Left ventricle myocardium superior (tissue), 1 donor: ENCODE measurements around the gene CFAP97D2. TPM values are rescaled to one million over a fixed set of nuclear protein-coding genes. Genes with fewer than 3 reads are reported as not detected.
"Not testable (repeated sequence)": the region's sequence is repeated elsewhere in the genome, so short reads cannot be mapped to it uniquely, and the experiment has no call there.

Experiments
- ATAC-seq: fragments of 200-7000 bp; cut with Tn5 transposase; one replicate; pipeline ENCODE4 v1.9.1; 2020; ENCODE audit warnings: mild to moderate bottlenecking, moderate library complexity
- DNase-seq: peaks from one replicate; pipeline ENCODE4 v3.0.0-alpha.2; 2020
- intact Hi-C: fragments of 100-400 bp; cut with micrococcal nuclease; formaldehyde crosslinking; loops from one replicate; pipeline ENCODE4 v1.11.0; 2022
- total RNA-seq: library from RNA; stranded (reverse); fragmentation: NEBNext Ultra II Directional; extraction: Animal tissue kit (Norgen Biotek cat#: 25700); gene quantifications from one replicate; pipeline ENCODE4 v1.2.1, GENCODE V29; 2021
- donor health status: DM: no; HTN: yes; CAD: no; lungs with severe emphysema.

CFAP97D2 gene
- total RNA-seq, 1 donor from 2014 or later, result not detected

GRCh38 chr13:114155320-114155719, 23.7 kb upstream of the CFAP97D2 start:
- DNase-seq, result no peak
- intact Hi-C loops, result no loop called here
- ATAC-seq, result no peak

GRCh38 chr13:114155926-114156883, 22.9 kb upstream of the CFAP97D2 start:
- no peak for DNase-seq
- ATAC-seq, result no peak
- intact Hi-C loops, result no loop called here

DNA sequence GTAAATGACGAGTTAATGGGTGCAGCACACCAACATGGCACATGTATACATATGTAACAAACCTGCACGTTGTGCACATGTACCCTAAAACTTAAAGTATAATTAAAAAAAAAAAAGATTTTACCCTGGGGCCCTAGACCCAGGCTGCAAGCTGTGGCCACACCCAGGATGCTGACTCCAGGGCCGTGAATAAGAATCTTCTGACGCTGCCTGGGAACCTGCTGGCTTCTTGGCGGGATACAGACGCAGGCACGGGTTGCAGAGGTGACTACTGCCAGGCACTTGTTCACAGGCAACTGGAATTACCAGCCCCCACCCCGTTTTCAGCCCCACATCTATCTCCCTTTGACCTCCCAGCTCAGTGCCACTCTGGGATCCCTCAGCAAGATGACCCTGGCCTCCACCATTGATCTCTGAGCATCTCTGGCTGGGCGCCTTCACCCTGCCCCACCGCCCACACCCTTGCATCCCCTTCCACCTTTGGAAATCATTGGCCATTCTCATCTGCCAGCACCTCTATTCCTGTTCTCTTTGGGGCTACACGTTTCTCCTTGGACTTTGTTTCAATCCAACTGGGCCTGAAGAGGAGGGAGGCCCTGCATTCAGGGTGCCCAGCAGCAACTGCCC, 21.1 kb upstream of the CFAP97D2 start:
- intact Hi-C loops, result no loop called here
- DNase-seq, result no peak
- no peak for ATAC-seq

GRCh38 chr13:114158869-114159666, 20.0 kb upstream of the CFAP97D2 start:
- DNase-seq, intact Hi-C loops, ATAC-seq: not testable (repeated sequence)

DNA sequence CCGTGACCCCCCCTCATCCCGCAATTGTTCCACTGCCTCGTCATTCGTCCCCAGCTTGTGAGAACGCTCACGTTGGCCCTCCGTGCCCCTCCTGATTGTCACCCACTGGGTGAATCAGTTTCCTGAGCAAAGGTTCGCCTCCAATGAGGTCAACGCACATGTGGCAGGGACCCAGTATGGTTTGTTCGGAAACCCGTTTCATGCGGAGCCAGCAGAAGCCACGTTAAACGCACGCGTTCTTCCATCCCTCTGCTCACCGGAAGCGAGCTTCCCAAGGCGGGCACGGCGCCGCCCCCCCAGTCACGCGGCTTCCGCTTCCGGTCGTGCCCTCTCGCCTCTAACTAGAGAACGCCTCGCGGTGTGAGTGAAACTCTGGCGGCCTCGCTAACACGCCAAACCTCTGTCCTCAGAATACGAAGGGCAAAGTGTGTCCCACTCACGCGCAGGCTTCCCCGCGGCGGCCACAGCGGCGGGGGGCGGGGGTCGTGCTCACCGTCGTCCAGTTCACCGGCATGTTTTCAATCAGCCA, 18.0 kb upstream of the CFAP97D2 start:
- intact Hi-C loops, result no loop called here
- no peak for ATAC-seq
- no peak for DNase-seq

GRCh38 chr13:114161644-114162532, 17.2 kb upstream of the CFAP97D2 start:
- intact Hi-C loops, result no loop called here
- DNase-seq (peak; percentile 67), ATAC-seq (peak; percentile 54)

DNA sequence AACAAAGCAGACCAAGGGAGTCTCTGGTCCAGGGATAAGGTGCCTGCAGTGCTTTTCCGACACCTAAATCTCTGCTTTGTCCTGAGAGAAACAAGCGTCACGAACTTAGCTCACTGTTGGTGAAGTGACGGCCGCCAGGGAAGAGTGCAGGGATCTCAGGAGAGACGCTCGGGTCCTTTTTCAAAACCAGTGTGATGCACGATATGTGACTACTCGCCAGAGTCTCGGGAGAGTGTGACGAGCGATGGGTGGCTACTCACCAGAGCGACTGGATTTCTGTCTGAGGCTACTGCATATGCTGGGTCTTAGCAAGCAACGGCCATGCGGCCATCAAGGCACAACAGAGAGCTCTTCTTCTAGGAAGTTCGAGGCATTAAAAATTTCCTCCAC, 16.5 kb upstream of the CFAP97D2 start:
- DNase-seq, result no peak
- no peak for ATAC-seq
- intact Hi-C loops, result no loop called here

DNA sequence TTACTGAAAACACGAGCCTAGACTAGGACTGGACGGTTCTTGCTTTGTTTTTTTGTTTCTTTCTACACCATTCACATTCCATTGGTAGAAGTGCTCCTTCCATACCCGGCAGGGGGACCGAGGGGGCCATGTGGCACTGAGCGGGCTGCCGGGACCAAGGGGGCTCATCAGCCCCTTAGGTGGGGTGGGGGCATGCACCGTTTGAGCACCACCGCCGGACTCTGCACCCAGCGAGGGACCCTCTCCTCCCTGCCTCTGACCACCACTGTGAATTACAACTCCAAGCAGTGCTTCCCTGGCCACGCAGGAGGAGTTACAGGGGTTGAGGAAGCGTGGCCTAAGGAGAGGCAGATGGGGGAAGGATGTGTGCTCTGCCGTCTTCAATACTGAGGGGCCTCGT, 15.0 kb upstream of the CFAP97D2 start:
- ATAC-seq, result no peak
- DNase-seq, result no peak
- intact Hi-C loops, result no loop called here

DNA sequence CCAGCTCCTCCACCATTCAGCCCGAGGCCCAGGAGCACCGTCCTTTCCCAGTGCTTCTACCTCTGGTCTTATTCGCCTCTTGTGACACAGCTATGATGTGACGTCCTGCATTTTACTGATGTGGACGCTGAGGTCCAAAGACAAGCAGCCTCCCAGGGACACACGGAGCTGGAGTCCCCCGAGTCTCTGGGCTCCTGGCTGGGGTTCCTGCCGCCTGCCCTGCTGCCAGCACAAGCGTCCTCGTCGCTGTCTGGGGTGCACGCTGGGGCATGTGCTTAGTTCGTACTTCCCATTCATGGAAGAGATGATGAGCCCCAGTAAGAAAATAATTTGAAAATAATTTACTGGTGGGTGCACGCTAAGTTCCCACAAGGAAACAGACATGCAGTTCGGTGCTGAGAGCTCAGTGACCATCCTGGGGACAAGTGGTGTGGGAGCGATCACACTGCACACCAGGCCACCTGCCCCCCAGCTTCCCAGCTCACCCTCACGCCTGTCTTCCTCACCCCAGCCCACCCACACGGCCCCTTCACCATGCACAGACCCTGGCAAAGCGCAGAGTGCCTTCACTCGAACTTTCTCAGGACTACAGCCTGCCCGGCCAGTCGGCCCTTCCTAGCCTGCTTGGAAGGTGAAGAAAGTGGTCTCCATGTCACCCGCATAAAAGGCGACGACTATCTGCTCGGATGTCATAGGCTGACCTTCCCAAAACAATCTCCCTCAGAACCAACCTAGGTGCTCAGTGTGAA, 14.2 kb upstream of the CFAP97D2 start:
- intact Hi-C loops, result no loop called here
- no peak for DNase-seq

GRCh38 chr13:114166381-114167131, 12.5 kb upstream of the CFAP97D2 start:
- intact Hi-C loops, result no loop called here
- DNase-seq (peak; percentile 82), ATAC-seq (peak; percentile 93)

More for the DNA sequence above, 14.2 kb upstream of the CFAP97D2 start:
- ATAC-seq, result no peak

DNA sequence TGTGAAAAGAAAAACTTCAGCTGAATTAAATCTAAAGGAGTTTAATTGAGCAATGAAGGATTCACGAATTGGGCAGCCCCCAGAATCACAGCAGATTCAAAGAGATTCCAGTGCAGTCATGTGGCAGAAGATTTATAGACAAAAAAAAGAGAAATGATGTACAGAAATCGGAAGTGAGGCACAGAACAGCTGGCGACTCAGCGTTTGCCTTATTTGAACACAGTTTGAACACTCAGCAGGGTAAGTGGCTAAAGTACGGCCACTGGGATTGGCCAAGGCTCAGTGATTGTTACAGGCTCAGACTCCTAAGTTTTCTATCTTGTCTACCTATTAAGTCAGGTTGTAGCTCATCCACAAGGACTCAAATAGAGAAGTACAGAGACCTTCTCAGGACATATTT, 11.6 kb upstream of the CFAP97D2 start:
- DNase-seq (no peak), ATAC-seq (no peak)
- intact Hi-C loops, result no loop called here

- intact Hi-C loops, result no loop called here
- ATAC-seq (no peak), DNase-seq (no peak)
These were observed 11.2 kb upstream of the CFAP97D2 start for GRCh38 chr13:114167885-114168284.

- DNase-seq, result no peak
- intact Hi-C loops, result no loop called here
- ATAC-seq, result no peak
These were observed 5.8 kb upstream of the CFAP97D2 start for GRCh38 chr13:114173272-114173671.

DNA sequence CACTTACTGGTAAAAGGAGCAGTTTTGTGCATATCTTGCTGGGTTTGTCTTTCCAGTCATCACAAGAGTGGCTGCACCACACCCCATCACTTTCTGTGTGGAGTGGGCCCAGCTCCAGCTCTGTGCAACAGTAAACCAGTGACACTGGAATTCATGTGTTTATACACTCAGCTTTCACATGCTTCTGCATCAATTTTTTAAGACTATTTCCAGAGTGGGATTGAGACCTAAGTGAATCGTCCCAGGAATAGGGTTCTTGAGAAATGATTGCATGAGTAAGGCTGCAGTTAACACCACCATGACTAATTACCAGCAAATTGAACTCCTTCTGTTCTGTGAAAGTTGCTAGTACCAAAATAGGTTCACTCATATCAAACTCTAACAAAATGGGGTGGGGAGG, 5.3 kb upstream of the CFAP97D2 start:
- no peak for DNase-seq
- intact Hi-C loops, result no loop called here

DNA sequence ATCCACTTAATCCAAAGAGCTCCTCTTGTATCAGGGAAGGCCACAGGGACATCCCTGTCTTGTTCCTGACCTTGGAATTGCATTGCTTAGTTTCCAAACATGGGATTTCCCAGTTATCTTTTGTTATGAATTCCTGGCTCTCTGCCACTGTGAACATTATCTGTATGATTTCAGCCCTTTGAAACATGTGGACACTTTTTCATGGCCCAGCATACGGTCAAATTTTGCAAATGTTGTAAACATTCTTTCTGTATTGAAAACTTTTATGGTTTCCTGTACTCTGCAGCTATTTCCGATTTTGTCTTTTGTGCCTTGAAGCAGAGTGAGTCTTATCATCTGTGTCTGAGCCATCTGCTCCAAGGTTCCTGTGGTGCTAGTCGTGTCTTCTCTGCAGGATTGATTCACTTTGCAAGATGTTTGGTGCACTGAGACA, 4.5 kb upstream of the CFAP97D2 start:
- DNase-seq, result no peak
- intact Hi-C loops, result no loop called here
- no peak for ATAC-seq

More for the DNA sequence above, 5.3 kb upstream of the CFAP97D2 start:
- no peak for ATAC-seq

DNA sequence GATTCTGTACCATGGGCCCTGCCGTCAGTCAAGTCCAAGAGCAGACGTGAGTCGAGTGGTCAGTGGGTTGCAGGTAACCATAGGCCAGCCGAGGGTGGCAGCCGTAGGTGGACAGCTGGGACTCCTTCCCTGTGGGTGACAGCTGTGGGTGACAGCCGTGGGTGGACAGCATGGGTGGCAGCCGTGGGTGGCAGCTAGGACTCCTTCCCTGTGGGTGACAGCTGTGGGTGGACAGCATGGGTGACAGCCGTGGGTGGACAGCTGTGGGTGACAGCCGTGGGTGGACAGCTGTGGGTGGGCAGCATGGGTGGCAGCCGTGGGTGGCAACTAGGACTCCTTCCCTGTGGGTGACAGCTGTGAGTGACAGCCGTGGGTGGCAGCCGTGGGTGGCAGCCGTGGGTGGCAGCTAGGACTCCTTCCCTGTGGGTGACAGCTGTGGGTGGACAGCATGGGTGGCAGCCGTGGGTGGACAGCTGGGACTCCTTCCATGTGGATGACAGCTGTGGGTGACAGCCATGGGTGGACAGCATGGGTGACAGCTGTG, 2.6 kb upstream of the CFAP97D2 start:
- intact Hi-C loops, ATAC-seq, DNase-seq: not testable (repeated sequence)
